NK-92 (cell line): ENCODE results near the gene LRRC26.
A peak's percentile ranks its signal among the peaks of the same experiment; 100 is the strongest.

Experiments used
- DNase-seq: peaks from one replicate; lab custom pipeline; 2025; ENCODE audit not compliant: unreplicated experiment; lab: John Stamatoyannopoulos, UW

The LRRC26 gene

DNA sequence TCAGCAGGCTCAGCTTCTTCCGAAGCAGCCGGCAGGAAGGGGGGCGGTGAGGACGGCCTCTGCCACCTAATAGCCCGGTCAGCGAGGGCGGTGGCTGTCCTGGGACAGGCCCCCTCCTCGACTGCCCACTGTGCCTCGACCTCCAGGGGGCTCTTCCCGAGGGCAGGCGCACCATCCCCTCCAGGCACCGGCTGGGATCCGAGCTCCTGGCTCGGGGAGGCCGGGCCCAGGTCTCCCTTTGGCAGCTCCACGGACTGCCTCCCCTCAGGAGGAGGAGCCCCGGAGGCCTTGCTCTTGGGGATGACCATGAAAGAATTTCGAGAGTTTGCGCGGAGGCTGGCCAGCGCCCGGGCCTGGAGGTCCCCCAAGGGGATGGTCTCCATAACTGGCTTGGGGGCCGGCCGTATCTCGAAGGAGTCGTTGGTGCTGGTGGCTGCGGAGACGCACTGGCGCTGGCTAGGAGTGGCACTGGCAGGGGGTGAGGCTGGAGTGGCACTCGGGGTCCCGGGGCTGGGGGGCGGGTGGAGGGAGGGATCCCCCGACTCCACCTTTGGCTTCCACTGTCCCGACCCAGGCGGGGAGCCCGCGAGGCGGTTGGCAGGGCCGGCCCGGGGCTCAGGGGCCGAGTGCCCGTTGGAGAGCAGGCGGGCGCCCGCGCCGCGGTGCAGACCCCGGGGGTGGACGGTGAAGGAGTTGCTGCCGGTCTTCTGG lies 29.7 kb upstream of the LRRC26 start:
- DNase-seq = no peak

GRCh38 chr9:137198902-137199283 lies 29.0 kb upstream of the LRRC26 start:
- no peak for DNase-seq

- no peak for DNase-seq
These were observed 28.4 kb upstream of the LRRC26 start for GRCh38 chr9:137198051-137198901.

DNA sequence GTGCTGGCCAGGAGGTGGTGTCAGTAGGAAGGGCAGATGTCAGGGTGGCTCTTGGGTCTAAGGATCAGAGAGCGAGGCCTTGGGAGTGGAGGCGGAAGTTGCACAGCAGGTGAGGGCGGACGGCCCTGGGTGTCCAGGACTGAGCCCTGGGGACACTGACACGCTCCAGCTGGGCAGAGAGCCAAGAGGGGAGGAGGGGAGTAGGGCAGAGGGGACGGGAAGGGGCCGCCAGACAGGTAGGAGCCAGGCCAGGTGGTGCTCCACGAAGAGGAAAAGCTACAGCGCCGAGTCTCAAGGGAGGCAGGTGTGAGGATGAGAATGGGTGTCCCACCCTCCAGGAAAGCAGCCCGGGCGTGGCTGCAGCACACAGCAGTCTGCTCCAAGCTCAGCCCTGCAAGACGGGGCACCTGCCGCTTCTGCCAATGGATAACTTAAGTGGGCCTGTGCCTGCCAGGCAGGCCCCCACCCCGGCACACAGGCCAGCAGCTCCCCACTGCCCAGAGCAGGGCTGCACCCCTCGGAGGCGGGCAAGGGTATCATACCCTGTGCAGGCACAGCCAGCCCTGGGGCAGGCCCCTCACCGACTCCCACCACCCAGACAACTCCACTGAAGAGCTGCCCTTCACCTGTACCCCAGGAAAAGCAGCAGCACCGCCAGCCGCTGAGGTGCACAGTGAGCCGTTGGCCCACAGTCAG lies 25.8 kb upstream of the LRRC26 start:
- no peak for DNase-seq

DNA sequence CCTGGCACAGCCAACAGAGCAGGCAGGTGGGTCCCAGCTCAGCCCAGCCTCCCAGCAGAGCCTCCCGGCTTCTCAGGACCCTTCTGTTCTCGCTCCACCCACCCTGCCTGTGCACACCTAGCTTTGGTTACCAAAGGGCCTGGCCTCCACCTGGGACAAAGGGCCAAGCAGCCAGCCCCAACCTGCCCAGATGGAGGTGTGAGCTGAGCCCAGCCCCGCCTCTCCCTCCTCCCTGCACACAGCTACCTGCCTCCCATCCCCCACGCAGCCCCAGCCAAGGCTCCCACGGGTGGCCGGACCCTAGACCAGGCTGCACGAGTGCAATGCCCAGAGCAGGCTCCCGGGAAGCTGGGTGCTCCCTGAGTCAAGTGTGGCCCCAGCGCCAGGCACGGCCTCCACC lies 25.1 kb upstream of the LRRC26 start:
- no peak for DNase-seq

DNA sequence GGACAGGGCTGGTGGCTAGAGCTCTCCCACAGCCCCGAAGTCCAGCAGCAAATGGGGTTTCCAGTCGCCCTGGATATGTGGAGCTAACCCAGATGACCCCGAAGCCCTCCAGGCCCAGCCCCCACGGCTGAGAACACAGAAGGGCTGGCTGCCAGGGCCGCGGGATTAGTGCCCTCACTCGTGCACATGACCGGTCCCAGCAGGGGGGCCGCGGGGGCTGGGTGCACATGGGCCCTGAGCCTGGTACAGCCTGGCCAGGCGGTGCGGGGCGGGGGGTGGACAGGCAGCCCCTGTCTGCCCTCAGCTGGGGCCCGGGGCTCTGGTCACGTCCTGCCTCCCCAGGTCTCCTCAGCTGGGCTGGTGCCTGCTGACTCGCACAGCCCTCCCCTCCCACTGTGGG lies 24.5 kb upstream of the LRRC26 start:
- no peak for DNase-seq

- no peak for DNase-seq
These were observed 23.9 kb upstream of the LRRC26 start for GRCh38 chr9:137193771-137194170.

DNA sequence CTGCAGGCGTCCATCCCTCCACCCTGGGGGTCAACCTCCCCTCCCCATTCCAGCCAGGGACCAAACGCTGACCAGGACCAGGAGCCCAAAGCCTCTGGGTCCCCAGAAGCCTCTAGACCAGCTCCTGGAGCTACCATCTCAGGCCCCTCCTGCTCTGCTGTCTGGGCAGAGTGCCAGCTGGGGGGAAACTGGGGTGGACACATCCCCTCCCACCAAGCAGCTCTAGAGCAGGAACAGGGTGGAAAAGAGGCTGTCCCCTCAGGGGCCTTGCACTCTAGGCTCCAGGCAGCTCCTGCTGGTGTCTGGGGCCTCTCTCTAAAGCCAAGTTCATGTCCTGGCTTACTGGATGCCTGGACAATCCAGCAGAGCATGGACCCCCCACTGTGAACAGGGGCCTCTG lies 23.0 kb upstream of the LRRC26 start:
- no peak for DNase-seq

GRCh38 chr9:137192448-137192780 lies 22.6 kb upstream of the LRRC26 start:
- no peak for DNase-seq

DNA sequence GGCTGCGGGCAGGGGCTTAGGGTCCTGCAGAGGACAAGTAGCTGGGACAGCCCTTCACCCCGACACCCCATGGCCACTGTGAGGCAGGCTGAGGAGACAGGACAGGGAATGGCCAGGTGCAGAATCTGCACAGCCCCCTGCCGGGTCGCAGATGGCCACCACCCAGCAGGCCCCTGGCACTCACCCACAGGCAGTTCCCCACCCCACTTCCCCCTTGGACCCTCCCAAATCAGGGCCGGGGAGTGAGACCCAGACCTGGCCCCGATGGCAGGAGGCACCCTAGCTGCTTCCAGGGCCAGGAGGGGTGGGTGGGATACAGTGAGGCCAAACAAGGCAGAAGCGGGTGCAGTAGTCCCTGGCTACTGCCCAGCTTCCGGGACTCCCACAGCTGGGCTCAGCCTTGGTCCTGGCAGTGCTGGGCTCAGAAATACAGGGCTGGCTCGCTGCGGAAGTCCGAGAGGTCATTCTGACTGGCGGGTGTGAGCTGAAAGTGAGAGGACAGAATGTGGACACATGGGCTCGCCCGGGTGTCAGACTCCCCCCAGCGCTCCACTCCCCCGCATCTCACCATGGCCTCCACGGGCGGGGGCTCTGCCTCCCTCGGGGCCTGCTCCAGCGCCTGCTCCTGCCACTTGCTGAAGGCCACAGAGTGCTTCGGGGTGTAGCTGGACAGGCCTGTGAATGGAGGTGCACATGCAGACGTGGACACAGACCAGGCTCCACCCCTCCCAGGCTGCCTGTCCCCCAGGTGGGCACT lies 22.0 kb upstream of the LRRC26 start:
- DNase-seq = no peak

DNA sequence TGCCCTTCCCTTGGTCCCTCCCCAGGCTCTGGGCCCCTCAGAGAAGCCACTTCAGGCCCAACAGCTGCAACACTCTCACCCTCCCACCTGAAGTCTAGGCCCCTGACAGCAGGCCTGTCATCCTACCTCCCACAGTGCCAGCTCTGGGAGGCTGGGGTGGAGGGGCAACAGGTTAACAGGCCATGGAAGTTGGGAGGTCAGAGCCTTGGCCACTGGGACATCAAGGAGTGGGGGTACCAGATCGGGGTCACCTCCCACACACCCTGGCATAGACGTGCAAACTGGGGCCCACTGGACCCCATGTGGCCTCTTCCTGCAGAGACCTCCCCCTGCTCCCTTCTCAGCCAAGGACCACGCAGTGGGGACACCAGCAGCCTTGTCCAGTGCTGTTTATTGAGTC lies 21.4 kb upstream of the LRRC26 start:
- no peak for DNase-seq

- no peak for DNase-seq
These were observed 20.5 kb upstream of the LRRC26 start for GRCh38 chr9:137190315-137190856.

DNA sequence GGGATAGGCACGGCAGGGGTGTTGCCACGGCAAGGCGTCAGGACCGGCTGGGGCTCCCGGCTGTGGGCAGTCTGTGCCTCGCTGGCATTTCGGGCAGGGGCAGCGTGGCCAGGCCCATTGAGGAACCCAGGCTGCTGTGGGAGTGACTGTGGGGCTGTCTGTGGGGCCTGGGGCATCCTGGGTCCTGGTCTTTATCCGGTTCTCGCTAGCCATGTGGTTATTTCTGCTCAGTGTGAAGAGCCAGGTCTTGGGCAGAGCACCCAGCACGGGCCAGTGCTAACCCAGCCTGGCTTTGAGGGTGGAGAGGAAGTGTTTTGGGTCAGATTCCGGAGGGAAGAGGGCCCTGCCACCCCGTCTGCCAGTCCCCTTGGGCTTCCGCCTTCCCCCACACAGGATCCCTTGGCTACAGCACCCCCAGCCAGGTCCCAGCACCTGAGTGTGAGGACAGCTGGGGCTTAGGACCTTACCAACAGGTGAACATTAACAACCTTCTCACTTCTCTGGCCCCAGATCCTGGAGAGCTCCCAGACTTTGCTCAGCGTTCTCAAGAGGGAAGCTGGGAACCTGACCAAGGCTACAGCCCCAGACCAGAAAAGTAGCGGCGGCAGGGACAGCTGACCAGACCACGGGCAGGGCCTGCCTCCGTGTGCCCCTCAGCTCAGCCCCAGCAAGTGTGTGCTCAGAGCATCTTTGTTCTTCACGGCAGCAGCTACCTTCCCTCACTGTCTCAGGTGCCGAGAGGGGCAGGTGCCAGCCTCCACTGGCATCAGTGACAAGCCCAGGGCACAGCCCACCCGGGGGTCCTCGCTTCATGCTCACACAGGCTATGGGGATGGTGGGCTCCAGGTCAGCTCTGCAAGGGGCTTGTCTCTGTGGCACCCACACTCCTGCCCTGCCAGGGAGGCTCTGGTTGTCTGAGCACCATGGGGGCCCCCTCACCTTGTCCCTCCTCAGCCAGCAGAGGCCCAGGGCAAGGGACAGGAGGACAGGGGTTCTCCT lies 19.7 kb upstream of the LRRC26 start:
- no peak for DNase-seq

DNA sequence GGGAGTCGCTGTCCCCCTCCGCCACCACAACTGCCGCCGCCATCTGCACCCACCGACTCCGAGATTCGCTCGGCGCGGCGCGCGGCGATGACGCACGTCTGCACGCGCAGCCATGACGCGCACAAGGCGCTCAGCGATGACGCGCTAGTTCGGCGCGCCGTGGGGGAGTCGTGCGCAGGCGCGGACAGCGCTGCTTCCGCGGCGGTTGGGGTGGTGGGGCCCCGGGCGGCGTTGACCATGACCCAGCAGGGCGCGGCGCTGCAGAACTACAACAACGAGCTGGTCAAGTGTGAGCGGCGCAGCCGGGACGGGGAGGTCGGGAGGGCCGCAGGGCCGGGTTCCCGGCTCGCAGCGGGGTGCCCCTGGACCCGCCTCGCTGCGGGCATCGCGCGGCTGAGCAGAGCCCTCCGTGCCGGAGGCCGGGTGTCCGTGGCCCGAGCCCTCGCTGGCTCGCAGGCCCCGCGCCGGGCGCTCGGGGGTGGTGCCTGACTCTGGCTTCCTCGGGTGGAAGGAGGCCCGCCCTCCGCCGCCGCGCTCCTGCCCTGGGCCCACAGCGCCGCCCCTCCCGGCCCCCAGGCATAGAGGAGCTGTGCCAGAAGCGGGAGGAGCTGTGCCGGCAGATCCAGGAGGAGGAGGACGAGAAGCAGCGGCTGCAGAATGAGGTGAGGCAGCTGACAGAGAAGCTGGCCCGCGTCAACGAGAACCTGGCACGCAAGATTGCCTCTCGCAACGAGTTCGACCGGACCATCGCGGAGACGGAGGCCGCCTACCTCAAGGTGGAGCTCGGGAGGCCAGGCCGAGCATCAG lies 18.8 kb upstream of the LRRC26 start, which contains the start of the genes ANAPC2 and SSNA1:
ANAPC2 (minus strand) TSS at position 71 of the 807 bp plus-strand sequence; CDS start at position 43, 28 bp downstream.
SSNA1 (plus strand) TSS at position 187 of the 807 bp plus-strand sequence; CDS start at position 238, 51 bp downstream.
- DNase-seq = peak; percentile 25

GRCh38 chr9:137188086-137188489 lies 18.2 kb upstream of the LRRC26 start:
- DNase-seq = no peak

- DNase-seq = no peak
These were observed 17.5 kb upstream of the LRRC26 start for GRCh38 chr9:137187386-137187785.

- no peak for DNase-seq
These were observed 16.5 kb upstream of the LRRC26 start for GRCh38 chr9:137186385-137186784.

GRCh38 chr9:137185921-137186320 lies 16.1 kb upstream of the LRRC26 start:
- DNase-seq = no peak
